GM23248 (cell line): Measurements from ENCODE around the gene MYPN.

Experiments used
- EZH2 ChIP-seq: fragments of 200-600 bp; sonication (generic); IDR thresholded peaks from 2 replicates; pipeline ENCODE4 v1.6.1; 2018; ENCODE audit warnings: antibody characterized with exemption, mild to moderate bottlenecking; ENCODE audit not compliant: insufficient read depth, poor library complexity, severe bottlenecking
- EZH2phosphoT487 ChIP-seq: fragments of 200-600 bp; sonication (generic); IDR thresholded peaks from 2 replicates; pipeline ENCODE4 v1.6.1; 2018; ENCODE audit warnings: antibody characterized with exemption, moderate library complexity, mild to moderate bottlenecking, low read depth; ENCODE audit not compliant: insufficient read depth

DNA sequence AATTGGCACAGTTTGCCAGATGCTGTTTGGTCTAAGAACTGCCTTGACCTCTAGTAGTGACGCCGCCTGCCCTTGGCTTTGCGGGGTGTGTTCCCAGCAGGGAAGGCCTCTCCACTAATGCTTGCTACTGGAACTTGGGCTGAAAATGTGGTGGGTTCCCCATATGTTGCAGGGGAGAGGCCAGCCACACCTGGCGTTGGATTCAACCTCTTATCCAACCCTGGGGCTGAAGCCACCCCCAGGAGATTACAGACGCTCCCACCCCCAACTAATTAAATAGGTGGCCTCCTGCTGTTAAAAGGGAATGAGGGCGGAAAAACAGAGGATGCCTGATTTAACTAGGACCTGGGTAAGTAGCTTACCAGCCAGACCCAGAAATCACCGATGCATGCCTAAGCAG lies 141.9 kb downstream of the MYPN start:
- TF ChIP-seq EZH2 = no peak
- TF ChIP-seq EZH2phosphoT487 = no peak
